Mesothelial cell of epicardium (in vitro differentiated cells): ENCODE data around the gene DNAH2. TPM values are rescaled to one million over a fixed set of nuclear protein-coding genes. Genes with fewer than 3 reads are reported as not detected.

Source experiments
- DNase-seq, 2 experiments: peaks; one replicate each; pipeline ENCODE4 v3.0.0; 2021; ENCODE audit warnings: low spot score in 2 of 2; ENCODE audit not compliant: unreplicated experiment in 2 of 2
- H3K27ac Mint-ChIP-seq: 2 replicates; pipeline ENCODE4 v1.8.0; 2021; ENCODE audit warnings: mixed read lengths
- H3K27me3 Mint-ChIP-seq: 2 replicates; pipeline ENCODE4 v1.8.0; 2021; ENCODE audit warnings: low read depth, mixed read lengths
- H3K36me3 Mint-ChIP-seq: 2 replicates; pipeline ENCODE4 v1.8.0; 2021; ENCODE audit warnings: mixed read lengths
- H3K4me1 Mint-ChIP-seq: 2 replicates; pipeline ENCODE4 v1.8.0; 2021; ENCODE audit warnings: mixed read lengths
- H3K4me3 Mint-ChIP-seq: 2 replicates; pipeline ENCODE4 v1.8.0; 2021; ENCODE audit warnings: mild to moderate bottlenecking, moderate library complexity, mixed read lengths
- H3K9me3 Mint-ChIP-seq: 2 replicates; pipeline ENCODE4 v1.8.0; 2021; ENCODE audit warnings: mixed read lengths
- total RNA-seq: library from RNA; stranded (reverse); gene quantifications from 3 replicates; pipeline ENCODE4 v1.2.1, GENCODE V29; 2021
- TF ChIP-seq, protein P1 (sequence below): fragments of 200-600 bp; sonication (generic); IDR thresholded peaks from one replicate; pipeline ENCODE4 v1.5.0; 2021; ENCODE audit warnings: antibody characterized with exemption; ENCODE audit not compliant: unreplicated experiment

The DNAH2 gene
- total RNA-seq, 1 donor from 2014 or later, result 0.18 TPM

DNA sequence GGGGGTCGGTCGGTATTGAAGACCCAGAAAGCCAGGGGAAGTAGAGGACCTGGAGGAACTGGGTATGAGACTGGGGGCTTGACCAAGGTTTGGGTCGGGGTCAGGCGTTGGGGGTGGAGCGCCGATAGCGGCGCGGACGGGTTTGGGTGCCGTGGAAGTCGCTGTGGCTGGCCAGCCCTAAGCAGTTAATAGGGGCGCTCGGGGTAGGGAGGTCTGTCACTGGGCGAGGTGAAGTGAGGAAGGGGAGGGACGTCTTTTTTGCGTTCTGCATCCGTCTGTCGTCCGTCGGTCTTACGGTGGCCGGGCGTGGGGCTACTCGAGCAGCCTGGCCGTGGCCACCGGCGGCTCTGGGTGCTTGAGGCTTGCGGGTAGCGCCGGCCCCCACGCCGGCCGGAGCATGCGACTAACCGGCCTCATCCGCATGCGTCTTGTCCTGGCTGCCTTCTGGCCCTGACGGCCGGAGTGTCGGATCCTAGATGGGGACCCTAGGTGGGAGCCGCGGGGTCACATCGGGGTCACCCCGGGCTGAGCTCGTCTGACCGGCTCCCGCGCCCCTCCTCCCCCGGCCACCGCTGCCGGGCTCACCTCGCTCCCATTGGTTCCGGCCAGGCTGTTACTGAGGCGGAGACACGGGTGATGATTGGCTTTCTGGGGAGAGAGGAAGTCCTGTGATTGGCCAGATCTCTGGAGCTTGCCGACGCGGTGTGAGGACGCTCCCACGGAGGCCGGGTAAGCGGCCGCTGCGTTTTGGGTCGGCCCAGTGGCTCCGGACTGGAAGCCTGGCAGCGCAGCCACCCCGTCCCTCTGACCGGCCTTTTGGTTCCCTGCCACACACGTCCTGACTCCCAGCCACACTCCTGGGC, 127.0 kb downstream of the DNAH2 start:
- peak; percentile 74 to 83 for DNase-seq
- Mint-ChIP-seq H3K4me3 (peak overlapping the region; percentile 95), H3K27ac (peak overlapping the region; percentile 99), H3K36me3 (peaks cover 9% of the 10 kb centered on the region), H3K27me3 (no peaks in the 10 kb centered on the region), H3K9me3 (no peaks in the 10 kb centered on the region), H3K4me1 (peaks cover 34% of the 10 kb centered on the region)
- TF ChIP-seq, protein P1, sequence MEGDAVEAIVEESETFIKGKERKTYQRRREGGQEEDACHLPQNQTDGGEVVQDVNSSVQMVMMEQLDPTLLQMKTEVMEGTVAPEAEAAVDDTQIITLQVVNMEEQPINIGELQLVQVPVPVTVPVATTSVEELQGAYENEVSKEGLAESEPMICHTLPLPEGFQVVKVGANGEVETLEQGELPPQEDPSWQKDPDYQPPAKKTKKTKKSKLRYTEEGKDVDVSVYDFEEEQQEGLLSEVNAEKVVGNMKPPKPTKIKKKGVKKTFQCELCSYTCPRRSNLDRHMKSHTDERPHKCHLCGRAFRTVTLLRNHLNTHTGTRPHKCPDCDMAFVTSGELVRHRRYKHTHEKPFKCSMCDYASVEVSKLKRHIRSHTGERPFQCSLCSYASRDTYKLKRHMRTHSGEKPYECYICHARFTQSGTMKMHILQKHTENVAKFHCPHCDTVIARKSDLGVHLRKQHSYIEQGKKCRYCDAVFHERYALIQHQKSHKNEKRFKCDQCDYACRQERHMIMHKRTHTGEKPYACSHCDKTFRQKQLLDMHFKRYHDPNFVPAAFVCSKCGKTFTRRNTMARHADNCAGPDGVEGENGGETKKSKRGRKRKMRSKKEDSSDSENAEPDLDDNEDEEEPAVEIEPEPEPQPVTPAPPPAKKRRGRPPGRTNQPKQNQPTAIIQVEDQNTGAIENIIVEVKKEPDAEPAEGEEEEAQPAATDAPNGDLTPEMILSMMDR, result no peak

DNA sequence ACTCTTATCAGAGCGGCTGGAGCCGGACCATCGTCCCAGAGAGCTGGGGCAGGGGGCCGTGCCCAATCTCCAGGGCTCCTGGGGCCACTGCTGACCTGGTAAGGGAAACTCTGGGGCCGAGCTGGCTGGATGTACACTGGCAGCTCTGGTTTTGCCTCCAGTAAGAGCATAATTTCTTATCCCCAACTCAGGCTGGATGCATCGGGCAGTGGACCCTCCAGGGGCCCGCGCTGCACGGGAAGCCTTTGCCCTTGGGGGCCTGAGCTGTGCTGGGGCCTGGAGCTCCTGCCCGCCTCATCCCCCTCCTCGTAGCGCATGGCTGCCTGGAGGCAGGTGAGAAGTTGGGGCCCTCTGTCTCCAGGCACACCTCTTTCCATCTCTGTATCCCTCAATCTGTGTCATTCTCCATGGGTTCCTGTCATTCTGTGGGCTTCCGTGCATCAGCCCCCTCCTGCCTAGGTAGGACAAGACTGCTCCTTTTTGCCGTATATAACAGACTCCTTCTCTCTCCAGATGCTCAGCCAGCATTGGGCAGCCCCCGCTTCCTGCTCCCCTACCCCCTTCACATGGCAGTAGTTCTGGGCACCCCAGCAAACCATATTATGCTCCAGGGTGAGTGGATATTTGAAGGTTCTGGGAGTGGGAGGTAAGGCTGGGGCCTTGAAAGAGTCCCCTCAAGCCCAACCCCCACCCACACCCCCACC, 128.0 kb downstream of the DNAH2 start:
- Mint-ChIP-seq H3K4me3 (peak overlapping the region; percentile 95), H3K27ac (peak overlapping the region; percentile 99), H3K4me1 (peaks cover 25% of the 10 kb centered on the region), H3K27me3 (no peaks in the 10 kb centered on the region), H3K36me3 (peaks cover 11% of the 10 kb centered on the region), H3K9me3 (no peaks in the 10 kb centered on the region)
- DNase-seq, result no peak
- TF ChIP-seq, protein P1, result no peak

- TF ChIP-seq, protein P1, result no peak
Measured at GRCh38 chr17:7846063-7846735, 128.7 kb downstream of the DNAH2 start.

DNA sequence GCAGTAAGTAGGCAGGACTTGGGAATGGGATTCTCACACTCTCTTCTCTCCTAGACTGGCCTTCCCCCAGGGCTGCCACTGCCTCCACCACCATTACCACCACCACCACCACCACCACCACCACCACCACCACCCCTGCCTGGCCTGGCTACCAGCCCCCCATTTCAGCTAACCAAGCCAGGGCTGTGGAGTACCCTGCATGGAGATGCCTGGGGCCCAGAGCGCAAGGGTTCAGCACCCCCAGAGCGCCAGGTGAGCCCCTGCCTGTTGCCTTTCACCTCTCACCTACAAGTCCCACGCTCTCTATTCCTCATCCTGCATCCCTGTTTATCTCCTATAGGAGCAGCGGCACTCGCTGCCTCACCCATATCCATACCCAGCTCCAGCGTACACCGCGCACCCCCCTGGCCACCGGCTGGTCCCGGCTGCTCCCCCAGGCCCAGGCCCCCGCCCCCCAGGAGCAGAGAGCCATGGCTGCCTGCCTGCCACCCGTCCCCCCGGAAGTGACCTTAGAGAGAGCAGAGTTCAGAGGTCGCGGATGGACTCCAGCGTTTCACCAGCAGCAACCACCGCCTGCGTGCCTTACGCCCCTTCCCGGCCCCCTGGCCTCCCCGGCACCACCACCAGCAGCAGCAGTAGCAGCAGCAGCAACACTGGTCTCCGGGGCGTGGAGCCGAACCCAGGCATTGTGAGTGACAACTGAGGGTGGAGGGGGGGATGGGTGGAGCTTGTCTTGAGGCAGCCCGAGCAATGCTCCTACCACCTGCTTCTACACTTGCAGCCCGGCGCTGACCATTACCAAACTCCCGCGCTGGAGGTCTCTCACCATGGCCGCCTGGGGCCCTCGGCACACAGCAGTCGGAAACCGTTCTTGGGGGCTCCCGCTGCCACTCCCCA, 129.5 kb downstream of the DNAH2 start:
- H3K4me1 Mint-ChIP-seq, result peaks cover 16% of the 10 kb centered on the region
- no peaks in the 10 kb centered on the region for H3K27me3 Mint-ChIP-seq
- H3K36me3 Mint-ChIP-seq, result peaks cover 15% of the 10 kb centered on the region
- DNase-seq, result no peak
- H3K9me3 Mint-ChIP-seq, result no peaks in the 10 kb centered on the region
- no peak overlapping the region for H3K4me3 Mint-ChIP-seq
- H3K27ac Mint-ChIP-seq, result no peak overlapping the region
- TF ChIP-seq, protein P1, result no peak

More at GRCh38 chr17:7846063-7846735, 128.7 kb downstream of the DNAH2 start:
- no peaks in the 10 kb centered on the region for H3K27me3 Mint-ChIP-seq
- H3K36me3 Mint-ChIP-seq, result peaks cover 12% of the 10 kb centered on the region
- DNase-seq, result no peak
- peaks cover 18% of the 10 kb centered on the region for H3K4me1 Mint-ChIP-seq
- H3K4me3 Mint-ChIP-seq, result no peak overlapping the region
- H3K9me3 Mint-ChIP-seq, result no peaks in the 10 kb centered on the region
- H3K27ac Mint-ChIP-seq, result no peak overlapping the region

DNA sequence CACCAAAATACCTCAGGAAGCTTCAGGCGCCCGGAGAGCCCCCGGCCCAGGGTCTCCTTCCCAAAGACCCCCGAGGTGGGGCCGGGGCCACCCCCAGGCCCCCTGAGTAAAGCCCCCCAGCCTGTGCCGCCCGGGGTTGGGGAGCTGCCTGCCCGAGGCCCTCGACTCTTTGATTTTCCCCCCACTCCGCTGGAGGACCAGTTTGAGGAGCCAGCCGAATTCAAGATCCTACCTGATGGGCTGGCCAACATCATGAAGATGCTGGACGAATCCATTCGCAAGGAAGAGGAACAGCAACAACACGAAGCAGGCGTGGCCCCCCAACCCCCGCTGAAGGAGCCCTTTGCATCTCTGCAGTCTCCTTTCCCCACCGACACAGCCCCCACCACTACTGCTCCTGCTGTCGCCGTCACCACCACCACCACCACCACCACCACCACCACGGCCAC, 130.6 kb downstream of the DNAH2 start:
- TF ChIP-seq, protein P1, result no peak

More for the DNA sequence above, 130.6 kb downstream of the DNAH2 start:
- H3K9me3 Mint-ChIP-seq, result no peaks in the 10 kb centered on the region
- DNase-seq, result no peak
- H3K4me1 Mint-ChIP-seq, result peaks cover 8% of the 10 kb centered on the region
- peaks cover 17% of the 10 kb centered on the region for H3K36me3 Mint-ChIP-seq
- no peak overlapping the region for H3K27ac Mint-ChIP-seq
- H3K27me3 Mint-ChIP-seq, result no peaks in the 10 kb centered on the region
- H3K4me3 Mint-ChIP-seq, result no peak overlapping the region
